Limb (tissue), 2 donors: Measurements from ENCODE around the gene CALN1.
"Not testable (repeated sequence)": the region's sequence is repeated elsewhere in the genome, so short reads cannot be mapped to it uniquely, and the experiment has no call there.

ENCODE experiments used
- DNase-seq, 2 donors: peaks; one replicate each; pipeline ENCODE4 v3.0.0-alpha.2; 2016; ENCODE audit errors: extremely low spot score in 2 of 2

CALN1 gene

DNA sequence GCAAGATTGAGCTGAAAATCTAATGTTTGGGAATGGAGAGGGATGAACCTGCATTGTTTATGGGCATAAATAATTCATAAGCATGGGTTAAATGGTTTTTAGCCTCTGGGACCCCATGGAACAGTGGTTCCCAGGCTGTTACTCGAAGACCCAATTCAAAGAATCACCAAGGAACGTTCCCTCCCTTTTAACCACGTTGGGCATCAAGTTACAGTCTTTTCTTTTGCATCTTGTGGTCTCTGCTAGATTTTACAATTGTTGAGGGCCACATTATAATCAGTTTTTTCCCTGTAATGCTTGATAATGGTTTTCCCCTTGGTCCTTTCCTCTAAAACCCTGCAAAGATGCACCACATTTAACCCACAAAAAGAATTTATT lies 2.5 kb downstream of the CALN1 start:
- no peak for DNase-seq

GRCh38 chr7:72408966-72409637 lies 3.0 kb downstream of the CALN1 start:
- no peak for DNase-seq

DNA sequence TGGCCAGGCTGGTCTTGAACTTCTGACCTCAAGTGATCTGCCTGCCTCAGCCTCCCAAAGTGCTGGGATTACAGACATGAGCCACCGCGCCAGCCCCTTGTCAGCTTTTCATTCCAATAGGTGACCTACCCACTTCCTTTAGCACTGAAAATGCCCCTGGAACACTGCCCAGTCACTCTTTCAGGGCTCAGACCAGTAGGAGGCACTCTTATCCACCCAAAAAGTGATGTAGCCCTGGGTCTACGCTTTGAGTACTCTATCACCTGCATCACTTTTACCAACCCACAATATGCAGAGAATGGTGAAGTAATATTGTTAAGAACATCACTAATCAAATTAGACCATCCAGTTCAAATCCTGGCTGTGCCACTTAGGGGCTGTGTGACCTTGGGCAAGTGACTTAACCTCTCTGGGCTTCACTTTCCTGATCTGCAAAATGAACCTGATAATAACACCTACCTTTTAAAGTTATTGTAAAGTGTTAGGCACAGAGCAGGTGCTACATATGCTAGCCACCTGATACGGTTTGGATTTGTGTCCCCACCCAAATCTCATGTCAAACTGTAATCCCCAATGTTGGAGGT lies 5.2 kb downstream of the CALN1 start:
- no peak for DNase-seq

- DNase-seq = no peak
Observed at GRCh38 chr7:72405871-72406270, 6.3 kb downstream of the CALN1 start.

DNA sequence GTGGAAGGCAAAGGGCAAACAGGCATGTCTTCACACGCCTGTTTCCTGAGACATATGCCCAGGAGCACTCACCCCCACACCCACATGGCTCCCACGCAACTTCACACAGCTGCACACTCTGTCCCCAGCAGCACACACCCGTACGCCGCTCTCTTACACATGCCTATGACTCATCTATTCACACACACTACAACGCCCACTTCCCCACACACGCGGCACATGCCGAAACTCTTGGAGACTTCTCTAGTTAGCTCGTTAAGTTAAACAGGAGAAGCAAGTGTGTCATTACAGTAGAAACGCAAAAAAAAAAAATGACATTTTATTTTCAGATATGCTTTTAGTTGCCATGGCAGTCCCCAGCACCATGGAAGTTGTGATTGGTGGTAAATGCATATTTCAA lies 6.7 kb downstream of the CALN1 start:
- DNase-seq = no peak

DNA sequence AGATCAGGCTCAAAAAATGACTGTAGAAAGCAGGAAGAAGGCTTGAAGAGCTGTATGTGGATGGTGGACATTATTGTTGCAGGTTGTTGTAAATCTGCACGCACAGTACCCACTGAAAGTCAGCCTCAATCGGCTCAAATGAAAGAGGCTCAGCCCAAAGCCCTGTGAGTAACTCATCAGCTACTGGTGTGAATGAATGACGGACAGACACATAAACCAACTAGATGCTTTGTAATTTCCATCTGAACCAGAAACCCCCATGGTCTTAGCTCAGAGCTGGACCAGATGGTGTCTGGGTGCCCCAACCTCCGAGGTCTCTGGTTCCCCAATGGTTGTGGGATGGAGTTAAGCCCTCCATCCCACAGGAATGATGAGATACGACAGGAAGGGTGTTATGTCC lies 7.4 kb downstream of the CALN1 start:
- DNase-seq = no peak

DNA sequence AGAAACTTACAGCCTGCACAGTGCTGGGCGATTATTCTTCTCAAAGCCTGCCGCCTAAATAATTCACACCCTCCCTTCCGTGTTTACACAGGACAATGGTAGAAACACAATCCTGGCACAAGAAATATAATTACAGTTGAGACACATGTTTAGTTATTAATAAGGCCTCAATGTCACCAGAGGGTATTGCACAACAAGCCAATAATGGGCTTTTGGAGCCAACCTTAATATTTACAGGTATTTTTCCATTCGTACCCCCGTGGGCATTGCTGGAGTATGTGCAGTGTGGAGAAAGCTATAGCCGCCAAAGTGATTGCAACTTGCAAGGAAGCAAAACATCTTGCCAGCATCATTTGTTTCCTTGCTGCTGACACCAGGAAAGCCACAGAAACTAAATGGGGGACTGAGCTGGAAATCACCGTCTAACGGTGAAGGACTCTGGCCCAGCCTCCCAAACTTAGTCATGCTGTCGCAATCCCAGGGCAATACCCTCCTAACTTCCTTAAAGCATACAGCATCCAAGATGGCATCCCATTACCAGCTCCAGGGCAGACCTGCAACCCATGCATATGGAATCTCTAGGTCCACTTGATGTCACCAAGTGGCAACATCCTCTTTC lies 8.6 kb downstream of the CALN1 start:
- no peak for DNase-seq

DNA sequence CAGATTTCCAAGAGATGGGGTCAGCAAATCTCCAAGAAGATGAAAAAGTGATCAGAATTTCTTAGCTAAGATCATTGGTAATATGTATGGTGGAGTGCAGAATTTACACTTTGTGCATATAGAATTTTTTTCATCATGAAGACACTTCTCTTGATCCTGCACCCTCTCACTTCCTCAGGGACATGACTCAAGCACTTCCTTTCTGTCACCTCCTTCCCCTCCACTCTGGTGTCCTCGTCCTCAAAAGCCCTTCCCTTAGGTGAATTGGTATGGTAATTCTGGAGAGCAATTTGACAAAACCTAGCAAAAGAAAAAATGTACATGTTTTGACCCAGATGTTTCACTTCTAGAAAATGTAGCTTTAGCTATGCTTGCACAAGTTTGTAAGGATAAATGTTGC lies 18.1 kb downstream of the CALN1 start:
- DNase-seq = no peak

GRCh38 chr7:72391821-72392377 lies 20.2 kb downstream of the CALN1 start:
- no peak for DNase-seq

- no peak for DNase-seq
Observed at GRCh38 chr7:72386118-72386517, 26.0 kb downstream of the CALN1 start.

GRCh38 chr7:72362246-72362645 lies 49.9 kb downstream of the CALN1 start:
- DNase-seq = no peak

- DNase-seq = no peak
Observed at GRCh38 chr7:72345208-72345727, 66.9 kb downstream of the CALN1 start.

GRCh38 chr7:72343991-72344390 lies 68.1 kb downstream of the CALN1 start:
- DNase-seq = no peak

DNA sequence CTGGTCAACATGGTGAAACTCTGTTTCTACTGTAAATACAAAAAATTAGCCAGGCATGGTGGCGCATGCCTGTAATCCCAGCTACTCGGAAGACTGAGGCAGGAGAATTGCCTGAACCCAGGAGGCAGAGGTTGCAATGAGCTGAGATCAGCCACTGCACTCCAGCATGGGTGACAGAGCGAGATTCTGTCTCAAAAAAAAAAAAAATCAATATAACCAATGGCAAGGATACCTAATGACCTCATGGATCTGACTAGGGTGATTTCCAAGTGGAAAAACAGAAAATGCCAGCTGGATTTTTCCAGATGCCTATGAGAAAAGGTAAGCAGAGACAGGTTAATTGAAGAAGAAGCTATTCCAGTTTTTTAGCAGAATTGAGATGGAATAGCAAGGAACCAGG lies 68.8 kb downstream of the CALN1 start:
- not testable (repeated sequence) for DNase-seq

GRCh38 chr7:72337390-72338167 lies 74.6 kb downstream of the CALN1 start:
- no peak for DNase-seq

DNA sequence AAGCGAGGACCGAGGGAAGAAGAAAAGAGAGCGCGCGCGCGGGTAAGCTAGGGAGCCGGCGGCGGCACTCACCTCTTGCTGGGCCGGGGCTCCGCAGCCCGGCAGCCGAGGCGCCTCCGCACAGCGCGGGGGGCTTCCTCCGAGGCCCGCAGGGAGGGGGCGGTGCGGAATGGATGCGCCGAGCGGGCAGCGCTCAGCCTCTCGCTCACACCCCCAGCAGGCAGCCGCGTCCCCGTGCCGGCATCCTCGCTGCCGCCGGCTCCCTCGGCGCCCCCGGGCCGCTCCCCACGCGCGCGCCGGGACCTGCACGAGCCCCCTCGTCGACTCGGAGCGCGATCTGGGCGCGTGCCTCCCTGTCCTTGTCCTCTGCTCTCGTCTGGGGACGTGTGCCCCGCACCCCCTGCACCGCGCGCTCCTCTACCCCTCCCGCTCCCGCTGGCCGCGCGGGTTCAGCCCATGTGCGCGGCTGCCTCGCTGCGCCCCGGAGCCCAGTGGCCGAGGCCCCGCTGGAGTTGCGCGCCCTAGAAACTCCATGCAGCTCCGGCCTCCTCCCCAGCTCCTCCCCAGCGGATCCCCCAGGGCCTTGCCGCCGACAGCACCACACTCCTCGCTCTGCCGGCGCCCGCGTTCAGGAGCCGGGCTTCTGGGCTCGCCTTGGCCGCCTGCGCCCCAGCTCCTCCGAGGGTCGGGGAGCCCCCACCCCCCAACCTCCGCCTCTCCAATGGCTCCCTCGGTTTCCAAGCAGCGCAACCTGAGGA lies 75.3 kb downstream of the CALN1 start:
- DNase-seq = peak in 1 of 2 donors; percentile 75

GRCh38 chr7:72336382-72336631 lies 75.8 kb downstream of the CALN1 start:
- peak in 1 of 2 donors; percentile 63 for DNase-seq

DNA sequence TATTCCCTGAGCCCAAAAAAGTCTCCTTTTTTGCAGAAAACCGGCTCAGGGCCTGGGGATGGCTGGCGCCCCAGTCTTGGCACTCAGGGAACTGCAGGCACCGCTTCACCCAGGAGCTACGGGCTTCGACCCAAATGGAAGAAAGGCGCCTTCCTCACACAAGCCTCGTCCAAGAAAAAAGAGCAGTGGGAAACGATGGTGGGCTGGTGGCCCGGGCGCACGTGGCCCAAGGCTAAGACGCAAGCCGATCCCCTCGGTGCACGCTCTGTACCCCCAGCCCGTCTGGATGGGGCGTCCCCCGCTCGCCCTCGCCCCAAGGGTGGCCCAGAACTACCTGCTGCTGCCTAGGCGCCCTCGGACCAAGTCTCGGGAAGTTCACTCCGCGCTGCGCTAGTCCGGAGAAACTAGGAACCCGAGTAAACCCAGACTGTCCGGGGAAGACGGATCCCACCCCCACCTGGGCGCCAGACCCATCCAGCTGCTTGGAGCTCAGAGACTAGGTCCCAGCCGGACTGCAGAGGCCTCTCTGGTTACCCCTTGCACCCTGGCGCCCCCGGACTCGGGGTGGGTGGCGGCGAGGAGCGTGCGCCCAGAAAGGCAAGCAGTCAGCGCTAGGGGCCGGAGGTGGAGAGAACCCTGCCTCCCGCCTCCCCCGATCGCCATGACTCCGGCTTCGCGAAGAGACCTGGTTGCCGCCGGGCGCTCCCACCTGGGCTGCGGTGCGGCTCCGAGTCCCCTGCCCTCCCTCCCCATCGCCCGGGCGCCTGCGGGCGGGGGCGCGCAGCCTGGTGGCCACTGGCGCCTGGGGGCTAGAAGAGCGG lies 76.4 kb downstream of the CALN1 start:
- peak in 1 of 2 donors; percentile 54 for DNase-seq

GRCh38 chr7:72334698-72335097 lies 77.4 kb downstream of the CALN1 start:
- no peak for DNase-seq

DNA sequence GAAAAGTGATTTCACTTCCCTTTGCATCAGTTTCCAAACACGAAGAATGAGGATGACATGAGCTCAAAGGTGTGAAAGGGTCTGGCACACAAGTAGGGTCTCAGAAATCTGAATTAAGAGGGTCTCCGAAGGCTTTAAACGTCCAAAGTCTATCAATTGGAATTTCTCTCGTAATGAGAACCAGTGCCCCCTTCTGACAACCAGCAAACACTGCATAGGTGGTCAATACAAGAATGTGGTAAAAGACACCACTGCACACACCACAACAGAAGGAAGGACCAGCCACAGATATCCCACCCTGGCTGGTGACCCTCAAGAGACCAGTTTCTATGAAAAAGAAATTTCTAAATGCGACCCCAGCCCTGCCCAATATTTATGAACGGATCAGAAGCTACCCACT lies 78.1 kb downstream of the CALN1 start:
- no peak for DNase-seq
